Prostate gland (tissue), 2 donors: ENCODE data around the gene SELENOW.

Experiments used
- POLR2A ChIP-seq: fragments of 450-650 bp; IDR thresholded peaks from one replicate; pipeline ENCODE4 v1.6.1; 2016; ENCODE audit warnings: antibody characterized with exemption, mild to moderate bottlenecking
- POLR2AphosphoS5 ChIP-seq: sonication (generic); formaldehyde crosslinking; IDR thresholded peaks from one replicate; pipeline ENCODE4 v1.6.1; 2017; ENCODE audit warnings: antibody characterized with exemption
- TF ChIP-seq, protein P1 (sequence below), 4 experiments: fragments of 200-600 bp in 2 of 4; fragments of 450-650 bp in 2 of 4; sonication (generic) in 2 of 4; IDR thresholded peaks; 1 replicate in 3 of 4; 2 replicates in 1 of 4; pipeline ENCODE4 v1.5.1; 2016 to 2019; ENCODE audit warnings: antibody characterized with exemption in 4 of 4, mild to moderate bottlenecking in 2 of 4, moderate library complexity in 2 of 4

DNA sequence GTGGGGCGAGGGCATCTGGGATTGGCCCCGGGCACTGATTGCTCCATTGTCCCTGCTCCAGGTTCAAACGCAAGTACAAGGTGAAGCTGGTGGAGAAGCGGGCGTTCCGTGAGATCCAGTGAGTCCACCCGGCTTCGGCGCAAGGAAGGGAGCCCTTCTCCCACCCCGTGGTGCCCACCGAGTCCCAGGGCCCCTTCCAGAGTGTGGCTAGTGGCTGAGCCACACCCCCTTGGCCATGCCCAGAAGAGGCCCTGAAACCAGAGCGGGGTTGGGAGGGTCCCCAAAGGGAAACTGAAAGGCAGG is 21.9 kb upstream of the SELENOW start:
- TF ChIP-seq, protein P1, sequence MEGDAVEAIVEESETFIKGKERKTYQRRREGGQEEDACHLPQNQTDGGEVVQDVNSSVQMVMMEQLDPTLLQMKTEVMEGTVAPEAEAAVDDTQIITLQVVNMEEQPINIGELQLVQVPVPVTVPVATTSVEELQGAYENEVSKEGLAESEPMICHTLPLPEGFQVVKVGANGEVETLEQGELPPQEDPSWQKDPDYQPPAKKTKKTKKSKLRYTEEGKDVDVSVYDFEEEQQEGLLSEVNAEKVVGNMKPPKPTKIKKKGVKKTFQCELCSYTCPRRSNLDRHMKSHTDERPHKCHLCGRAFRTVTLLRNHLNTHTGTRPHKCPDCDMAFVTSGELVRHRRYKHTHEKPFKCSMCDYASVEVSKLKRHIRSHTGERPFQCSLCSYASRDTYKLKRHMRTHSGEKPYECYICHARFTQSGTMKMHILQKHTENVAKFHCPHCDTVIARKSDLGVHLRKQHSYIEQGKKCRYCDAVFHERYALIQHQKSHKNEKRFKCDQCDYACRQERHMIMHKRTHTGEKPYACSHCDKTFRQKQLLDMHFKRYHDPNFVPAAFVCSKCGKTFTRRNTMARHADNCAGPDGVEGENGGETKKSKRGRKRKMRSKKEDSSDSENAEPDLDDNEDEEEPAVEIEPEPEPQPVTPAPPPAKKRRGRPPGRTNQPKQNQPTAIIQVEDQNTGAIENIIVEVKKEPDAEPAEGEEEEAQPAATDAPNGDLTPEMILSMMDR (IDR thresholded peaks at IDR 0.05), result no peak
- TF ChIP-seq POLR2A, result no peak
- TF ChIP-seq POLR2AphosphoS5, result no peak
